Ovary (tissue), 3 donors: Measurements from ENCODE around the gene CADM4.
"Not testable (repeated sequence)": the region's sequence is repeated elsewhere in the genome, so short reads cannot be mapped to it uniquely, and the experiment has no call there.

Experiments used
- CTCF ChIP-seq, 3 donors: fragments of 450-650 bp in 2 of 3; fragments of 200-600 bp in 1 of 3; IDR thresholded peaks; one replicate each; pipeline versions ENCODE4 v1.5.1 to v1.8.0; 2016 to 2022; ENCODE audit warnings: antibody characterized with exemption in 3 of 3, mild to moderate bottlenecking in 1 of 3
- POLR2A ChIP-seq: fragments of 450-650 bp; IDR thresholded peaks from one replicate; pipeline ENCODE4 v1.6.1; 2017; ENCODE audit warnings: antibody characterized with exemption, mild to moderate bottlenecking, moderate library complexity
- donor health status: DM: no; HTN: no; CAD: no.

GRCh38 chr19:43650276-43650675, 10.6 kb upstream of the CADM4 start:
- not testable (repeated sequence) for TF ChIP-seq CTCF (IDR thresholded peaks at IDR 0.05); POLR2A
